IMR-90 (cell line): Measurements from ENCODE around the gene ACTRT3. TPM values are rescaled to one million over a fixed set of nuclear protein-coding genes. Genes with fewer than 3 reads are reported as not detected.

Experiments used
- ATAC-seq: fragments of 200-7000 bp; cut with Tn5 transposase; 2 replicates; pipeline ENCODE4 v1.9.1; 2020; ENCODE audit warnings: low read depth, mild to moderate bottlenecking, moderate library complexity
- Bru-seq: library from RNA; stranded (reverse); fragments of 400-500 nt; gene quantifications from one replicate; lab custom pipeline; 2021; lab: Mats Ljungman, UMichigan
- BruChase-seq, 2 experiments: library from RNA; stranded (reverse); fragments of 400-500 nt; gene quantifications; one replicate each; lab custom pipeline; 2021; lab: Mats Ljungman, UMichigan
- BruUV-seq: library from RNA; stranded (reverse); fragments of 400-500 nt; replicated peaks from 2 replicates; lab custom pipeline; 2021; lab: Mats Ljungman, UMichigan
- CTCF ChIA-PET: fragments of 300-600 bp; formaldehyde crosslinking; extraction: SDS; loops from one replicate; lab custom pipeline; 2021; ENCODE audit warnings: antibody characterized with exemption; lab: Yijun Ruan, JAX
- POLR2A ChIA-PET: fragments of 300-600 bp; sonication (Branson Sonifier 250); formaldehyde crosslinking; loops from one replicate; lab custom pipeline; 2022; ENCODE audit warnings: antibody characterized with exemption; ENCODE audit not compliant: unreplicated experiment; lab: Charles Lee
- DNase-seq: peaks from one replicate; pipeline ENCODE4 v3.0.0; 2013
- H2AFZ ChIP-seq: replicated peaks from 2 replicates; pipeline ENCODE3; 2013; ENCODE audit warnings: low read length, mild to moderate bottlenecking; ENCODE audit not compliant: poor library complexity
- H2AK5ac ChIP-seq: 2 replicates; pipeline ENCODE4 v1.6.1; 2013; ENCODE audit warnings: low read depth, low read length, inconsistent platforms
- H2AK9ac ChIP-seq: replicated peaks from 2 replicates; pipeline ENCODE3; 2013; ENCODE audit warnings: mild to moderate bottlenecking, low read depth, low read length, moderate library complexity; ENCODE audit not compliant: poor library complexity
- H2BK120ac ChIP-seq: 2 replicates; pipeline ENCODE4 v1.6.1; 2013; ENCODE audit warnings: low read depth, low read length, inconsistent platforms
- H2BK15ac ChIP-seq: 3 replicates; pipeline ENCODE4 v1.6.1; 2013; ENCODE audit warnings: low read depth, low read length, inconsistent platforms
- H2BK20ac ChIP-seq: 2 replicates; pipeline ENCODE4 v1.6.1; 2013; ENCODE audit warnings: low read depth, mild to moderate bottlenecking, inconsistent platforms, low read length, moderate library complexity
- H2BK5ac ChIP-seq: 2 replicates; pipeline ENCODE4 v1.6.1; 2013; ENCODE audit warnings: mild to moderate bottlenecking, low read depth, low read length, inconsistent platforms; ENCODE audit not compliant: poor library complexity, severe bottlenecking
- H3K14ac ChIP-seq: replicated peaks from 2 replicates; pipeline ENCODE4 v1.6.1; 2013; ENCODE audit warnings: low read depth, low read length, inconsistent platforms
- H3K18ac ChIP-seq: 2 replicates; pipeline ENCODE4 v1.6.1; 2013; ENCODE audit warnings: low read depth, low read length, control low read depth
- H3K23ac ChIP-seq: 2 replicates; pipeline ENCODE4 v1.6.1; 2013; ENCODE audit warnings: low read depth, low read length, inconsistent platforms
- H3K27ac ChIP-seq: 2 replicates; pipeline ENCODE4 v1.5.1; 2013; ENCODE audit warnings: mild to moderate bottlenecking, control low read depth, low read length; ENCODE audit not compliant: insufficient read depth
- H3K27me3 ChIP-seq: 2 replicates; pipeline ENCODE4 v1.6.1; 2013; ENCODE audit warnings: low read length; ENCODE audit not compliant: control insufficient read depth, insufficient read depth
- H3K36me3 ChIP-seq: 2 replicates; pipeline ENCODE4 v1.6.1; 2013; ENCODE audit warnings: low read length, mixed read lengths; ENCODE audit not compliant: control insufficient read depth, insufficient read depth
- H3K4ac ChIP-seq: 2 replicates; pipeline ENCODE4 v1.6.1; 2013; ENCODE audit warnings: low read depth, low read length, inconsistent platforms
- H3K4me1 ChIP-seq: 2 replicates; pipeline ENCODE4 v1.6.1; 2013; ENCODE audit warnings: low read length, mixed read lengths; ENCODE audit not compliant: control insufficient read depth, insufficient read depth
- H3K4me2 ChIP-seq: 2 replicates; pipeline ENCODE4 v1.6.1; 2013; ENCODE audit warnings: low read depth, mild to moderate bottlenecking, control low read depth, low read length, moderate library complexity
- H3K4me3 ChIP-seq: 2 replicates; pipeline ENCODE4 v1.5.1; 2013; ENCODE audit warnings: low read depth, mild to moderate bottlenecking, control low read depth, low read length, moderate library complexity; ENCODE audit not compliant: insufficient read depth
- H3K56ac ChIP-seq: 2 replicates; pipeline ENCODE4 v1.6.1; 2013; ENCODE audit warnings: low read length, inconsistent platforms; ENCODE audit not compliant: insufficient read depth; ENCODE audit errors: extremely low read depth
- H3K79me1 ChIP-seq, 2 experiments: 2 replicates each; pipeline ENCODE4 v1.6.1; 2013; ENCODE audit warnings: low read length in 2 of 2, inconsistent platforms in 1 of 2, low read depth in 1 of 2
- H3K9ac ChIP-seq: 2 replicates; pipeline ENCODE4 v1.6.1; 2013; ENCODE audit warnings: low read depth, low read length, control low read depth
- H3K9me1 ChIP-seq: 2 replicates; pipeline ENCODE4 v1.6.1; 2013; ENCODE audit warnings: low read length, inconsistent platforms; ENCODE audit not compliant: insufficient read depth
- H3K9me3 ChIP-seq: 2 replicates; pipeline ENCODE4 v1.6.1; 2013; ENCODE audit warnings: low read length; ENCODE audit not compliant: control insufficient read depth, insufficient read depth
- H4K20me1 ChIP-seq: 2 replicates; pipeline ENCODE4 v1.6.1; 2013; ENCODE audit warnings: low read length, inconsistent platforms; ENCODE audit not compliant: insufficient read depth
- H4K5ac ChIP-seq: 2 replicates; pipeline ENCODE4 v1.6.1; 2013; ENCODE audit warnings: mild to moderate bottlenecking, low read depth, low read length, control low read depth
- H4K8ac ChIP-seq, 2 experiments: 2 replicates each; pipeline ENCODE4 v1.6.1; 2013; ENCODE audit warnings: low read depth in 2 of 2, low read length in 2 of 2, control low read depth in 1 of 2, inconsistent platforms in 1 of 2
- H4K91ac ChIP-seq: 2 replicates; pipeline ENCODE4 v1.6.1; 2013; ENCODE audit warnings: low read depth, low read length, inconsistent platforms; ENCODE audit not compliant: insufficient read depth
- BHLHE40 ChIP-seq: fragments of 150-350 bp; IDR thresholded peaks from 2 replicates; pipeline ENCODE4 v1.6.1; 2016; ENCODE audit warnings: mild to moderate bottlenecking, low read depth, low read length
- CEBPB ChIP-seq: IDR thresholded peaks from 2 replicates; pipeline ENCODE4 v1.6.1; 2012; ENCODE audit warnings: low read depth, low read length, improper control_type of control experiment
- ELK1 ChIP-seq: fragments of 150-350 bp; IDR thresholded peaks from 2 replicates; pipeline ENCODE4 v1.6.1; 2016; ENCODE audit warnings: low read depth, mild to moderate bottlenecking, low read length, moderate library complexity, borderline replicate concordance
- FOS ChIP-seq: fragments of 150-350 bp; IDR thresholded peaks from 2 replicates; pipeline ENCODE4 v1.6.1; 2016; ENCODE audit warnings: low read depth, low read length
- MAFK ChIP-seq: IDR thresholded peaks from 2 replicates; pipeline ENCODE4 v1.6.1; 2012; ENCODE audit warnings: low read depth, low read length, improper control_type of control experiment
- MAZ ChIP-seq: IDR thresholded peaks from 2 replicates; pipeline ENCODE4 v1.6.1; 2012; ENCODE audit warnings: low read depth, mild to moderate bottlenecking, low read length, improper control_type of control experiment, moderate library complexity, borderline replicate concordance
- MXI1 ChIP-seq: IDR thresholded peaks from 2 replicates; pipeline ENCODE4 v1.6.1; 2012; ENCODE audit warnings: low read depth, mild to moderate bottlenecking, low read length, moderate library complexity, borderline replicate concordance
- NFE2L2 ChIP-seq: fragments of 150-350 bp; IDR thresholded peaks from 2 replicates; pipeline ENCODE4 v1.6.1; 2016; ENCODE audit warnings: low read depth, mild to moderate bottlenecking, low read length
- RAD21 ChIP-seq: IDR thresholded peaks from 2 replicates; pipeline ENCODE4 v1.6.1; 2012; ENCODE audit warnings: low read length, improper control_type of control experiment
- RCOR1 ChIP-seq: IDR thresholded peaks from 2 replicates; pipeline ENCODE4 v1.6.1; 2012; ENCODE audit warnings: mild to moderate bottlenecking, low read length, improper control_type of control experiment; ENCODE audit not compliant: insufficient replicate concordance
- WGBS, 2 experiments: methylation state at CpG; one replicate each; pipeline versions ENCODE4 v1.1.5 to v1.1.7; 2013; ENCODE audit warnings: missing lambda C conversion rate in 2 of 2; ENCODE audit not compliant: insufficient read length in 1 of 2; ENCODE audit errors: extremely low coverage in 2 of 2; 5-methylcytosine and 5-hydroxymethylcytosine counted together
- dilution Hi-C: fragments of 300-500 bp; cut with HindIII; formaldehyde crosslinking; loops from one replicate; pipeline ENCODE4 v1.14.3; 2018; ENCODE audit warnings: low sequenced_read_pairs; ENCODE audit not compliant: unreplicated experiment
- in situ Hi-C: fragments of 300-500 bp; cut with MboI; formaldehyde crosslinking; loops from 3 replicates; pipeline ENCODE4 v1.14.3; 2019; ENCODE audit warnings: low sequenced_read_pairs, inconsistent platforms, mixed read lengths
- intact Hi-C: fragments of 100-400 bp; cut with micrococcal nuclease; formaldehyde crosslinking; loops from 2 replicates; pipeline ENCODE4 v1.10.0; 2022
- long read RNA-seq: library from polyadenylated mRNA; unstranded; transcript quantifications from one replicate; pipeline ENCODE4 v2.0.0, GENCODE V29; 2021; ENCODE audit not compliant: unreplicated experiment
- polyA plus RNA-seq, 3 experiments: library from polyadenylated mRNA; depleted of rRNA; stranded (reverse); fragments of >200 nt; gene quantifications; 2 replicates each; pipeline ENCODE4 v1.2.3, GENCODE V29; 2012; ENCODE audit warnings: low replicate concordance in 1 of 3
- total RNA-seq: library from RNA; depleted of rRNA; stranded (reverse); fragments of >200 nt; gene quantifications from 2 replicates; pipeline ENCODE4 v1.2.3, GENCODE V29; 2012; rRNA removed

ACTRT3 gene
- total RNA-seq = 2.5 TPM in 2 replicates
- polyA plus RNA-seq (2012; rRNA removed) = 0.97 and 1.1 TPM in 2 replicates
- 0.89 and 1.4 TPM in 2 replicates for polyA plus RNA-seq (2012; cell fraction: cytosol; rRNA removed)
- polyA plus RNA-seq (2012; cell fraction: nucleus; rRNA removed; ENCODE audit: low replicate concordance) = 0.29 and 0.52 TPM in 2 replicates
- Bru-seq, nascent RNA = percentile 43 among the genes with signal in this experiment
- BruChase-seq, experiment 1, labeled RNA remaining after a 6-hour chase = percentile 46 among the genes with signal in this experiment
- BruChase-seq, experiment 2, labeled RNA remaining after a 2-hour chase = percentile 51 among the genes with signal in this experiment
- long read RNA-seq, partial matches to known transcripts = 0 of 3 reads
- long read RNA-seq, other reads (novel, unspliced or antisense) = 0 of 3 reads

GRCh38 chr3:169769287-169770181 lies at the start of gene ACTRT3:
Gene ACTRT3, minus strand, starts transcription at chr3:169769561. Its CDS starts 41 bp downstream, at chr3:169769520.
- H4K5ac ChIP-seq = peak within 1 kb of the TSS; percentile 47
- peak within 1 kb of the TSS; percentile 13; the same call in 1 of the 2 replicates for H2BK20ac ChIP-seq
- H3K4me2 ChIP-seq = peak within 1 kb of the TSS; percentile 94
- no peaks in the 10 kb centered on the region for H3K27me3 ChIP-seq
- H4K8ac ChIP-seq = peak within 1 kb of the TSS; percentile 69 to 87
- dilution Hi-C loops = no loop called here
- no peak within 1 kb of the TSS for H2BK15ac ChIP-seq
- H3K14ac ChIP-seq = peak within 1 kb of the TSS; percentile 50; the same call in 1 of the 2 replicates
- peak within 1 kb of the TSS; percentile 36 for H4K91ac ChIP-seq
- peak within 1 kb of the TSS; percentile 70 for H2AK9ac ChIP-seq
- no peaks in the 10 kb centered on the region for H3K4me1 ChIP-seq
- 3% methylated on average over 22 of the region's 51 CpGs; no CpG with 5 or more reads in 1 of the 2 experiments for WGBS, 2 experiments
- H2AK5ac ChIP-seq = no peak within 1 kb of the TSS
- in situ Hi-C loops = loop anchor here (25.0 kb wide), 1 partner anchor 1682 kb away; the partner anchor contains the start of gene GOLIM4
- intact Hi-C loops = loop anchor here (10.0 kb wide), 1 partner anchor 215 kb away; no protein-coding TSS in a partner anchor
- H3K36me3 ChIP-seq = no peaks in the 10 kb centered on the region
- H3K56ac ChIP-seq = peak within 1 kb of the TSS; percentile 54
- H3K18ac ChIP-seq = peak within 1 kb of the TSS; percentile 22
- H3K9ac ChIP-seq = peak within 1 kb of the TSS; percentile 80
- H3K23ac ChIP-seq = peak within 1 kb of the TSS; percentile 41
- no peaks in the 10 kb centered on the region for H4K20me1 ChIP-seq
- no peak for TF ChIP-seq BHLHE40
- TF ChIP-seq RCOR1 = no peak
- no peak for TF ChIP-seq NFE2L2
- no peak for TF ChIP-seq MXI1
- no peak for TF ChIP-seq MAZ
- TF ChIP-seq MAFK = no peak
- no peak for TF ChIP-seq ELK1
- no peak for TF ChIP-seq FOS
- TF ChIP-seq RAD21 = no peak
- TF ChIP-seq CEBPB = no peak
- peak within 1 kb of the TSS; percentile 47 for H2BK120ac ChIP-seq
- ATAC-seq = peak; percentile 8
- POLR2A ChIA-PET = interaction anchor here (0.6 kb wide), 1 partner anchor 48 kb away, joined by 19 read pairs; no protein-coding TSS in a partner anchor
- CTCF ChIA-PET = interaction anchor here (0.6 kb wide), 2 partner anchors 587 to 1734 kb away, joined by 3 to 5 read pairs; no protein-coding TSS in a partner anchor
- peak within 1 kb of the TSS; percentile 60 for H3K4ac ChIP-seq
- H2AFZ ChIP-seq = peak within 1 kb of the TSS; percentile 95
- H3K4me3 ChIP-seq = peak within 1 kb of the TSS; percentile 57
- H2BK5ac ChIP-seq = peak within 1 kb of the TSS; percentile 28
- no peaks in the 10 kb centered on the region for H3K9me3 ChIP-seq
- peaks cover 5 to 9% of the 10 kb centered on the region in 2 experiments; a peak in 3 of 4 replicates for H3K79me1 ChIP-seq
- peak; percentile 43 for DNase-seq
- no TSS peak for BruUV-seq
- no peaks in the 10 kb centered on the region for H3K9me1 ChIP-seq
- H3K27ac ChIP-seq = peak within 1 kb of the TSS; percentile 66
